ENCODE data around the gene CCDC85A.

The CCDC85A gene

DNA sequence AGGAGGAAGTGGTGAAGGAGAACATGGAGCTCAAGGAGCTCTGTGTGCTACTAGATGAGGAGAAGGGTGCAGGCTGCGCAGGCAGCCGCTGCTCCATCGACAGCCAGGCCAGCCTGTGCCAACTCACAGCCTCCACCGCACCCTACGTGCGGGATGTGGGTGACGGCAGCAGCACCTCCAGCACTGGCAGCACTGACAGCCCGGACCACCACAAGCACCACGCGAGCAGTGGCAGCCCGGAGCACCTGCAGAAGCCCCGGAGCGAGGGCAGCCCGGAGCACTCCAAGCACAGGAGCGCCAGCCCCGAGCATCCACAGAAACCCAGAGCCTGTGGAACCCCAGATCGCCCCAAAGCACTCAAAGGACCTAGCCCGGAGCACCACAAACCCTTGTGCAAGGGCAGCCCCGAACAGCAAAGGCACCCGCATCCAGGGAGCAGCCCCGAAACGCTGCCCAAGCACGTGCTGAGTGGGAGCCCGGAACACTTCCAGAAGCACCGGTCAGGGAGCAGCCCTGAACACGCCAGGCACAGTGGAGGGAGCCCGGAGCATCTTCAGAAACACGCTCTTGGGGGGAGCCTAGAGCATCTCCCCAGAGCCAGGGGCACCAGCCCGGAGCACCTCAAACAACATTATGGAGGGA lies 9.0 kb downstream of the CCDC85A start:
- Histone ChIP-seq H3K9me3 (ENCODE audit: control insufficient read depth in 5 of 5, low read length in 5 of 5) (no peaks in the 10 kb centered on the region), H3K4me1 (ENCODE audit: control insufficient read depth in 5 of 5, insufficient read depth in 5 of 5, low read length in 5 of 5) (peaks cover 0 to 43% (median 3%) of the 10 kb centered on the region in 5 donors), H3K27me3 (ENCODE audit: control insufficient read depth in 5 of 5, insufficient read depth in 4 of 5, low read length in 5 of 5) (no peaks in the 10 kb centered on the region), H3K27ac (ENCODE audit: low read depth, low read length) (no peak overlapping the region), H3K9ac (ENCODE audit: low read length in 5 of 5) (no peak overlapping the region), H3K36me3 (ENCODE audit: control insufficient read depth in 5 of 5, insufficient read depth in 5 of 5, low read length in 5 of 5) (peaks cover 3 to 19% (median 11%) of the 10 kb centered on the region in 5 donors), H3K4me3 (ENCODE audit: low read depth in 1 of 5, low read length in 5 of 5) (no peak overlapping the region)

DNA sequence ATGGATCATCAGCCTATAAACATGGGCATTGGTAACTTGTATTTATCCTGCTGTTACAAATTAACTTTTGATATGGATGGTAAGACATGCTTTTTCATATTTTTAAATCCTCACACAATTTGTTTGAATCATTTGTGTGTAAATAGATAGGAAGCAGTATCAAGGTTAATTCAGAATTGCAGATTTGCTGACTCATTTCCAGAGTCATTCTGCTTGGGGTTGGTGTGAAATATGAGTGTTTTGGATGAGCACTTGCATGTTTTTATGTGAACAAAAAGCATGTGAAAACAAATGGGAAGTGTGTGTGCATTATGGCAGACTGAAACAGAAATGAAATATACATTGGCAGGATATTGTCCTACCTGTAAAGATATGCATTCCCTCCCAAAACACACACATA lies 11.8 kb downstream of the CCDC85A start:
- H3K4me1 ChIP-seq (ENCODE audit: control insufficient read depth in 5 of 5, insufficient read depth in 5 of 5, low read length in 5 of 5): peaks cover 0 to 17% (median 3%) of the 10 kb centered on the region in 5 donors
- no peak overlapping the region for H3K4me3 ChIP-seq (ENCODE audit: low read depth in 1 of 5, low read length in 5 of 5)
- peaks cover 3 to 18% (median 11%) of the 10 kb centered on the region in 5 donors for H3K36me3 ChIP-seq (ENCODE audit: control insufficient read depth in 5 of 5, insufficient read depth in 5 of 5, low read length in 5 of 5)
- H3K27ac ChIP-seq (ENCODE audit: low read depth, low read length): no peak overlapping the region
- no peak overlapping the region for H3K9ac ChIP-seq (ENCODE audit: low read length in 5 of 5)
- H3K27me3 ChIP-seq (ENCODE audit: control insufficient read depth in 5 of 5, insufficient read depth in 4 of 5, low read length in 5 of 5): no peaks in the 10 kb centered on the region
- no peaks in the 10 kb centered on the region for H3K9me3 ChIP-seq (ENCODE audit: control insufficient read depth in 5 of 5, low read length in 5 of 5)

DNA sequence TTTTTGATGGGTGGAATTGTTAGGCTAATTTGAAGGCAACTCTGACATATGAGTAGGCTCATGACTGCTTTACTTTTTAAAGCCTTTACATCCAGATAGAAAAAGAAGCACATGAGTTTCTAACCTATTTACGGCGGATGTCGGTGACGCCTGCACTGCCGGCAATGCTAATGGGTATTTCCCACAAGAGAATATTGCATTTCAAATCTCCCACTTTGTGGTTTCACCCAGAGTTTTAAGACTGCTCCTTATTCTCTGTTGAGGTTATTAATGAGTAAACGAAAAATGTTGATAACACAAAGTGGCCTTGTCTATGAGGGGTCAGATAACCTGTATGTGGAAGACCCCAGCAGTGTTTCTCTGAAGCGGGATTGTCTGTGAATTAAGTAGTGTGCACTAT lies 14.0 kb downstream of the CCDC85A start:
- Histone ChIP-seq H3K27me3 (ENCODE audit: control insufficient read depth in 5 of 5, insufficient read depth in 4 of 5, low read length in 5 of 5) (no peaks in the 10 kb centered on the region), H3K27ac (ENCODE audit: low read depth, low read length) (no peak overlapping the region), H3K4me1 (ENCODE audit: control insufficient read depth in 5 of 5, insufficient read depth in 5 of 5, low read length in 5 of 5) (peaks cover 0 to 4% (median 0%) of the 10 kb centered on the region in 5 donors), H3K36me3 (ENCODE audit: control insufficient read depth in 5 of 5, insufficient read depth in 5 of 5, low read length in 5 of 5) (peaks cover 3 to 10% (median 4%) of the 10 kb centered on the region in 5 donors), H3K9ac (ENCODE audit: low read length in 5 of 5) (no peak overlapping the region), H3K4me3 (ENCODE audit: low read depth in 1 of 5, low read length in 5 of 5) (no peak overlapping the region), H3K9me3 (ENCODE audit: control insufficient read depth in 5 of 5, low read length in 5 of 5) (no peaks in the 10 kb centered on the region)

DNA sequence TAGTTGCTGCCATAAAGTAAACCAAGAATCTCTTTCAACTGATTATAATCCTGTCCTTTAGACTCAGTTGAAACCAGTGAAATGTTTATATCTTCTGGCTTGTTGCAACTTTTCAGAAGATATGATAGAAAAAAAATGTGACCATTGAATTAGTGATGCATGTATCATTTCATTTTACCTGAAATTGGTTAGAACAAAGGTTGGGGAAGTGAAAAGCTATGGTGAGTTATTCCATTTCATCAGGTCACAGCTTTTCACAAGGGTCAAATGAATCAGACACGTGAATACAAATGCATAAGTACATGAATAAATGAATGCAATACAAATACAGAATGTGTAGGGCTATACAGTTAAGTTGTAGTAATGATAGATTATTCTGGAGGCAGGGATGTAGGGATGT lies 15.1 kb downstream of the CCDC85A start:
- Histone ChIP-seq H3K27me3 (ENCODE audit: control insufficient read depth in 5 of 5, insufficient read depth in 4 of 5, low read length in 5 of 5) (no peaks in the 10 kb centered on the region), H3K27ac (ENCODE audit: low read depth, low read length) (no peak overlapping the region), H3K4me3 (ENCODE audit: low read depth in 1 of 5, low read length in 5 of 5) (no peak overlapping the region), H3K36me3 (ENCODE audit: control insufficient read depth in 5 of 5, insufficient read depth in 5 of 5, low read length in 5 of 5) (peaks cover 0 to under 1% (median 0%) of the 10 kb centered on the region in 5 donors), H3K4me1 (ENCODE audit: control insufficient read depth in 5 of 5, insufficient read depth in 5 of 5, low read length in 5 of 5) (peaks cover 0 to 4% (median 0%) of the 10 kb centered on the region in 5 donors), H3K9me3 (ENCODE audit: control insufficient read depth in 5 of 5, low read length in 5 of 5) (no peaks in the 10 kb centered on the region), H3K9ac (ENCODE audit: low read length in 5 of 5) (no peak overlapping the region)

DNA sequence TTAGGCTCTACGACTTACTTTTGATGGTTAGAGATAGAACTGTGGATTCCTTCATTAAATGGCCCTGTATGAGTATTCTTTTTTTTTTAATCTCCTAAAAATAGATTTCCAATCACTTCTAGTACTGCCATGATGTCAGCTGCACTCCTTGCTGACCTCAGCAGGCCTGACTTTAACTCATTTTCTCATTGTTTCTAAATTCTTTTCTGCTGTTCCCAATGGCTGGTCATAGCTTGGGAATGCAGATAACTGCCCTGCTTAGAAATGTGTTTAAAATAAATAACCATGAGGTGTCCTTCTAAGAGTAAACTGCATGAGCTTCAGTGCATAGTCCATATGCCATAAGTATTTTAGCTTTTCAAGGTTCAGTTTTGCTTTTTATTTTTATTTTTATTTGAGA lies 15.7 kb downstream of the CCDC85A start:
- H3K9ac ChIP-seq (ENCODE audit: low read length in 5 of 5): no peak overlapping the region
- H3K9me3 ChIP-seq (ENCODE audit: control insufficient read depth in 5 of 5, low read length in 5 of 5): no peaks in the 10 kb centered on the region
- no peaks in the 10 kb centered on the region for H3K27me3 ChIP-seq (ENCODE audit: control insufficient read depth in 5 of 5, insufficient read depth in 4 of 5, low read length in 5 of 5)
- H3K4me1 ChIP-seq (ENCODE audit: control insufficient read depth in 5 of 5, insufficient read depth in 5 of 5, low read length in 5 of 5): peaks cover 0 to 4% (median 0%) of the 10 kb centered on the region in 5 donors
- H3K4me3 ChIP-seq (ENCODE audit: low read depth in 1 of 5, low read length in 5 of 5): no peak overlapping the region
- H3K27ac ChIP-seq (ENCODE audit: low read depth, low read length): no peak overlapping the region
- H3K36me3 ChIP-seq (ENCODE audit: control insufficient read depth in 5 of 5, insufficient read depth in 5 of 5, low read length in 5 of 5): no peaks in the 10 kb centered on the region

DNA sequence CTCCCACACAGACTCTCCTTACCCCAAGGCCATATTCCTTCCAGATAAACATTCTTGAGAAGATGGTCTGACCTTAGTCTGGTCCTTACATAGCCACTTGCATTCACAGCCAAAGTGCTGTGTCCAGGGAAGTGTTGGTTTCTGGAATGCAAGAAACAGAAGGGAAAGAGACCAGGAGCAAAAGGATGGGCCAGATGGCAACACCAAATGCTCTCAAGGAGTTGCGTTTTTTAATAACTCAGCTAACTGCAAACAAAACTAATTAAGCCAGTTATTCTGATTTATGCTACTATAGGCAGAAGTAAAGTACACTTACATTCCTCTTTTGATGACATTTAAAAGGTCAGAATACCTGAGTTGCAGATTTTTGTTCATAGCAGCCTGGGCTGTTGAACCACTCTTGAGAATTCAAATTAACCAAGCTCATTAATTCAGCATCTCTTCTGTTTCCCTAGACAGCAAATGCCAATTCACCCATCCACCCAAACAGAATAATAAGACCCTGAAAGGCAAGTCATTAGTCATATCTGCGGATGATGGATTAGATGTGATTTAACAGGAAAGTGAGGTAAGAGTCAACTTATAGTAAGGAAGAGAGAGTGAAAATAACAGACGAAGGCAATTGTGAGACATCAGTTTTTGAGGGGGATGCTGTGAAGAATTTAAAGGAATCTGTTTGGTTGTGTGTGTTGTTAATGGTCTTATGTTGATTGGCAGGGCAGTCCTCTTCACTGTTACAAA lies 18.8 kb downstream of the CCDC85A start:
- Histone ChIP-seq H3K4me3 (ENCODE audit: low read depth in 1 of 5, low read length in 5 of 5) (no peak overlapping the region), H3K27me3 (ENCODE audit: control insufficient read depth in 5 of 5, insufficient read depth in 4 of 5, low read length in 5 of 5) (no peaks in the 10 kb centered on the region), H3K9ac (ENCODE audit: low read length in 5 of 5) (no peak overlapping the region), H3K27ac (ENCODE audit: low read depth, low read length) (no peak overlapping the region), H3K36me3 (ENCODE audit: control insufficient read depth in 5 of 5, insufficient read depth in 5 of 5, low read length in 5 of 5) (peaks cover 0 to 2% (median 0%) of the 10 kb centered on the region in 5 donors), H3K4me1 (ENCODE audit: control insufficient read depth in 5 of 5, insufficient read depth in 5 of 5, low read length in 5 of 5) (no peaks in the 10 kb centered on the region), H3K9me3 (ENCODE audit: control insufficient read depth in 5 of 5, low read length in 5 of 5) (no peaks in the 10 kb centered on the region)

DNA sequence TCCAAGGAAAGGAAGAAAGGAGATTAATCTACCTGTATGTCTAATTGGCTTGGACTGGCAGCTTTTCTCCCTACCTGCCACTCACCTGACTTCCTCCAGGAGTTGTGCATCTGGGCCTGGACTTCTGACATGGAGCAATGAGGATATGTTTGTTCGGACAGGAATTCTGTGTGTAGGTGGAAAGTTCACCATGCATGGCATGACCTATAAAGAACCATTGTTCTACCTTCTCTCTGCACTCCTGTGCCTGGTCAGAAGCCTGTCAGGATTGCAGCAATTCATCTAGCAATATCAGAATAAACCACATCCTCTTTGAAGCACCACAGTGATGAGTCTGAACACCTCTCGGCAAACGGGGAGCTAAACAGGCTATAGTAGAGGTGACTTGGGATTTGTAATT lies 20.8 kb downstream of the CCDC85A start:
- H3K4me3 ChIP-seq (ENCODE audit: low read depth in 1 of 5, low read length in 5 of 5): no peak overlapping the region
- H3K27me3 ChIP-seq (ENCODE audit: control insufficient read depth in 5 of 5, insufficient read depth in 4 of 5, low read length in 5 of 5): no peaks in the 10 kb centered on the region
- H3K9ac ChIP-seq (ENCODE audit: low read length in 5 of 5): no peak overlapping the region
- no peaks in the 10 kb centered on the region for H3K4me1 ChIP-seq (ENCODE audit: control insufficient read depth in 5 of 5, insufficient read depth in 5 of 5, low read length in 5 of 5)
- peaks cover 0 to 2% (median 0%) of the 10 kb centered on the region in 5 donors for H3K36me3 ChIP-seq (ENCODE audit: control insufficient read depth in 5 of 5, insufficient read depth in 5 of 5, low read length in 5 of 5)
- H3K9me3 ChIP-seq (ENCODE audit: control insufficient read depth in 5 of 5, low read length in 5 of 5): no peaks in the 10 kb centered on the region
- no peak overlapping the region for H3K27ac ChIP-seq (ENCODE audit: low read depth, low read length)

DNA sequence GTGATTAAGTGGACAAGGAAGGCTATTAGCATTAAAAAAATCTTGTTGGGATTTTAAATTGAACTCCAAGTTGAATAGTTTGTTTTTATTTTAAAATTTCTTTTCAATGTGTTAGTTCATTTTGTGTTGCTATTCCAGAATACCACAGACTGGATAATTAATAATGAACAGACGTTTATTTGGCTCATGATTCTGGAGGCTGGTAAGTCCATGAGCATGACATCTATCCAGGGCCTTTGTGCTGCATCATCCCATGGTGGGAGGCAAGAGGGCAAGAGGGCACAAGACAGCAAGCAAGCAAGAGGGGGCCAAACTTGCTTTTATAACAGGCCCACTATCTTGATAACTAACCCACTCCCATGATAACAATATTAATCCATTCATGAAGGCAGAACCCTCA lies 22.5 kb downstream of the CCDC85A start:
- Histone ChIP-seq H3K27ac (ENCODE audit: low read depth, low read length) (no peak overlapping the region), H3K4me3 (ENCODE audit: low read depth in 1 of 5, low read length in 5 of 5) (no peak overlapping the region), H3K9ac (ENCODE audit: low read length in 5 of 5) (no peak overlapping the region), H3K9me3 (ENCODE audit: control insufficient read depth in 5 of 5, low read length in 5 of 5) (no peaks in the 10 kb centered on the region), H3K4me1 (ENCODE audit: control insufficient read depth in 5 of 5, insufficient read depth in 5 of 5, low read length in 5 of 5) (no peaks in the 10 kb centered on the region), H3K36me3 (ENCODE audit: control insufficient read depth in 5 of 5, insufficient read depth in 5 of 5, low read length in 5 of 5) (peaks cover 0 to 2% (median 0%) of the 10 kb centered on the region in 5 donors), H3K27me3 (ENCODE audit: control insufficient read depth in 5 of 5, insufficient read depth in 4 of 5, low read length in 5 of 5) (no peaks in the 10 kb centered on the region)

DNA sequence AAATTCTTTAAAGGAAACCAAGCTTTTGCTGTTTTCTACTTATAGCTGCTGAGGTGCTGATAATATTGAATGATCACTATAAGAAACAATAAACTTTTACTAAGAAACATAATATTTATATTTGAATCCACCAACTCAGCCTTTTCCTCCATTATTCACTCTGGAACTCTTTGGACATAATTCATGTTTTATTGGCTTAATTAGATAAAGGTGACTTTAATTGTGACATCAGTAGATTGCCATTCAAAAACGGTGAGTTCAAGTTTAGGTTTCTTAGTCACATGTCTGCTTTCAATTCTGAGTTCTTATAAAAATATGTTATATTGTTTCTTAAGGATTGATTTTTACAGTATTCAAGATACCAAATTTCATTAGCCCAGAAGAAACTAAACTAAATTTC lies 24.0 kb downstream of the CCDC85A start:
- H3K4me3 ChIP-seq (ENCODE audit: low read depth in 1 of 5, low read length in 5 of 5): no peak overlapping the region
- H3K4me1 ChIP-seq (ENCODE audit: control insufficient read depth in 5 of 5, insufficient read depth in 5 of 5, low read length in 5 of 5): no peaks in the 10 kb centered on the region
- H3K36me3 ChIP-seq (ENCODE audit: control insufficient read depth in 5 of 5, insufficient read depth in 5 of 5, low read length in 5 of 5): peaks cover 0 to 2% (median 0%) of the 10 kb centered on the region in 5 donors
- no peaks in the 10 kb centered on the region for H3K27me3 ChIP-seq (ENCODE audit: control insufficient read depth in 5 of 5, insufficient read depth in 4 of 5, low read length in 5 of 5)
- H3K9ac ChIP-seq (ENCODE audit: low read length in 5 of 5): no peak overlapping the region
- H3K27ac ChIP-seq (ENCODE audit: low read depth, low read length): no peak overlapping the region
- H3K9me3 ChIP-seq (ENCODE audit: control insufficient read depth in 5 of 5, low read length in 5 of 5): no peaks in the 10 kb centered on the region

DNA sequence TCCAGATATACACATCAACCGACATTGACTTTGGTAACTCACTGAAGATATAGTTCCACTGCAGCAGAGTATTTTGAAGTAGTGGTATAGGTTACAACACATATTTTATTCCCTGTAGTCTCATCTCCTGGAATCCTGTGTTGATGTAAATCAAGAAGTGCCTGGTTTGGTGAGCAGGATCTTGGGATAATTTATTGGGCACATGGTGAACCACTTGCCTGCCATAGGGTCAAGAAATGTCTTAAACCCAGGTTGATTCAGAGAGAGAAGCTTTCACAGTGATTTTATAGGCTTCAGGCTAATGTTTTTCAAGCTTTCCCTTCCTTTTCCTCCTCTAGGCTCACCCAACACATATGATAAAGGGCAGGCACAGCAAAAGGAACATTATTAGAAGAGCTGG lies 24.6 kb downstream of the CCDC85A start:
- no peak overlapping the region for H3K9ac ChIP-seq (ENCODE audit: low read length in 5 of 5)
- H3K27ac ChIP-seq (ENCODE audit: low read depth, low read length): no peak overlapping the region
- H3K4me1 ChIP-seq (ENCODE audit: control insufficient read depth in 5 of 5, insufficient read depth in 5 of 5, low read length in 5 of 5): no peaks in the 10 kb centered on the region
- no peaks in the 10 kb centered on the region for H3K27me3 ChIP-seq (ENCODE audit: control insufficient read depth in 5 of 5, insufficient read depth in 4 of 5, low read length in 5 of 5)
- no peak overlapping the region for H3K4me3 ChIP-seq (ENCODE audit: low read depth in 1 of 5, low read length in 5 of 5)
- peaks cover 0 to 2% (median 0%) of the 10 kb centered on the region in 5 donors for H3K36me3 ChIP-seq (ENCODE audit: control insufficient read depth in 5 of 5, insufficient read depth in 5 of 5, low read length in 5 of 5)
- no peaks in the 10 kb centered on the region for H3K9me3 ChIP-seq (ENCODE audit: control insufficient read depth in 5 of 5, low read length in 5 of 5)

All from subcutaneous abdominal adipose tissue (tissue), 5 donors.